Fibroblast of pulmonary artery (primary cell): Measurements from ENCODE around the gene SPRYD4.

ENCODE experiments used
- DNase-seq: peaks from one replicate; pipeline ENCODE4 v3.0.0-alpha.2; 2010; ENCODE audit warnings: low read depth
- H3K4me3 ChIP-seq: replicated peaks from 2 replicates; pipeline ENCODE4 v1.5.1; 2011; ENCODE audit warnings: low read depth, mild to moderate bottlenecking, control low read depth, low read length, moderate library complexity
- CTCF ChIP-seq: IDR thresholded peaks from 2 replicates; pipeline ENCODE4 v1.5.1; 2011; ENCODE audit warnings: mild to moderate bottlenecking, control low read depth, low read length, inconsistent platforms; ENCODE audit errors: missing control alignments

The SPRYD4 gene

GRCh38 chr12:56522411-56523193, 54.2 kb downstream of the SPRYD4 start:
- H3K4me3 ChIP-seq: peak overlapping the region; percentile 62
- TF ChIP-seq CTCF: no peak
- peak; percentile 28 for DNase-seq

DNA sequence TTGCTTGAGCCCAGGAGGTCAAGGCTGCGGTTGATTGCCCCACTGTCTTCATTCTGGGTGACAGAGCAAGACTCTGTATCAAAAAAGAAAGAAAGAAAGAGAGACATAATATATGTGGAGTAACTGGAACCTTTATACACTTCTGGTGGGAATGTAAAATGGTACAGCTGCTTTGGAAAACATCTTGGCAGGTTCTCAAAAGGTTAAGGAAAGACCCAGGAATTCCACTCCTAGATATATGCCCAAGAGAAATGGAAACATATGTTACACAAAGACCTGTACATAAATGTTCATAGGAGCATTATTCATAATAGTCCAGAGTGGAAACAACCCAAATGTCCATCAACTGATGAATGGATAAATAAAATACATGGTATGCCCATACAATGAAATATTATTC, 60.5 kb downstream of the SPRYD4 start:
- H3K4me3 ChIP-seq: no peak overlapping the region
- no peak for TF ChIP-seq CTCF

More for the DNA sequence above, 60.5 kb downstream of the SPRYD4 start:
- peak; percentile 53 for DNase-seq
